Transverse colon (tissue), 4 donors: ENCODE measurements around the gene SGPP1.

Source experiments
- EP300 ChIP-seq: sonication (generic); formaldehyde crosslinking; IDR thresholded peaks from one replicate; pipeline ENCODE4 v1.6.1; 2017; ENCODE audit warnings: antibody characterized with exemption, low read depth
- POLR2A ChIP-seq: fragments of 450-650 bp; IDR thresholded peaks from one replicate; pipeline ENCODE4 v1.6.1; 2016; ENCODE audit warnings: antibody characterized with exemption, mild to moderate bottlenecking, moderate library complexity
- POLR2AphosphoS5 ChIP-seq, 3 donors: sonication (generic); formaldehyde crosslinking; IDR thresholded peaks; one replicate each; pipeline ENCODE4 v1.6.1; 2016; ENCODE audit warnings: antibody characterized with exemption in 3 of 3
- TF ChIP-seq, protein P1 (sequence below), 5 experiments: fragments of 200-600 bp in 3 of 5; fragments of 450-650 bp in 2 of 5; sonication (generic) in 3 of 5; IDR thresholded peaks; 1 replicate in 2 of 5; 2 replicates in 3 of 5; pipeline ENCODE4 v1.5.1; 2016 to 2017; ENCODE audit warnings: antibody characterized with exemption in 5 of 5, inconsistent platforms in 3 of 5, mild to moderate bottlenecking in 2 of 5, moderate library complexity in 1 of 5

GRCh38 chr14:63717702-63718101 is 10.2 kb downstream of the SGPP1 start:
- TF ChIP-seq POLR2A (no peak), POLR2AphosphoS5 (IDR thresholded peaks at IDR 0.05) (no peak), EP300 (no peak)
- TF ChIP-seq, protein P1, sequence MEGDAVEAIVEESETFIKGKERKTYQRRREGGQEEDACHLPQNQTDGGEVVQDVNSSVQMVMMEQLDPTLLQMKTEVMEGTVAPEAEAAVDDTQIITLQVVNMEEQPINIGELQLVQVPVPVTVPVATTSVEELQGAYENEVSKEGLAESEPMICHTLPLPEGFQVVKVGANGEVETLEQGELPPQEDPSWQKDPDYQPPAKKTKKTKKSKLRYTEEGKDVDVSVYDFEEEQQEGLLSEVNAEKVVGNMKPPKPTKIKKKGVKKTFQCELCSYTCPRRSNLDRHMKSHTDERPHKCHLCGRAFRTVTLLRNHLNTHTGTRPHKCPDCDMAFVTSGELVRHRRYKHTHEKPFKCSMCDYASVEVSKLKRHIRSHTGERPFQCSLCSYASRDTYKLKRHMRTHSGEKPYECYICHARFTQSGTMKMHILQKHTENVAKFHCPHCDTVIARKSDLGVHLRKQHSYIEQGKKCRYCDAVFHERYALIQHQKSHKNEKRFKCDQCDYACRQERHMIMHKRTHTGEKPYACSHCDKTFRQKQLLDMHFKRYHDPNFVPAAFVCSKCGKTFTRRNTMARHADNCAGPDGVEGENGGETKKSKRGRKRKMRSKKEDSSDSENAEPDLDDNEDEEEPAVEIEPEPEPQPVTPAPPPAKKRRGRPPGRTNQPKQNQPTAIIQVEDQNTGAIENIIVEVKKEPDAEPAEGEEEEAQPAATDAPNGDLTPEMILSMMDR (IDR thresholded peaks at IDR 0.05), result no peak
